Trophoblast cell (in vitro differentiated cells and primary cell): ENCODE results near the gene NFATC1.

Experiments used
- DNase-seq, 2 donors: peaks; one replicate each; pipeline ENCODE4 v3.0.0-alpha.2; 2016
- H2AFZ ChIP-seq: 2 replicates; pipeline ENCODE4 v1.6.1; 2013; ENCODE audit warnings: low read length, moderate library complexity, mild to moderate bottlenecking; ENCODE audit not compliant: insufficient read depth, poor library complexity
- H2AK5ac ChIP-seq: 2 replicates; pipeline ENCODE4 v1.6.1; 2013; ENCODE audit warnings: mild to moderate bottlenecking, low read length
- H2BK120ac ChIP-seq: 2 replicates; pipeline ENCODE4 v1.6.1; 2013; ENCODE audit warnings: low read length, mild to moderate bottlenecking, moderate library complexity; ENCODE audit not compliant: insufficient read depth, poor library complexity
- H2BK12ac ChIP-seq: 2 replicates; pipeline ENCODE4 v1.6.1; 2013; ENCODE audit warnings: mild to moderate bottlenecking, low read length, moderate library complexity
- H2BK5ac ChIP-seq: 2 replicates; pipeline ENCODE4 v1.6.1; 2013; ENCODE audit warnings: low read length, low read depth, moderate library complexity, mild to moderate bottlenecking; ENCODE audit not compliant: poor library complexity
- H3K14ac ChIP-seq: 2 replicates; pipeline ENCODE4 v1.6.1; 2013; ENCODE audit warnings: mild to moderate bottlenecking, low read length
- H3K18ac ChIP-seq: 2 replicates; pipeline ENCODE4 v1.6.1; 2013; ENCODE audit warnings: mild to moderate bottlenecking, low read length
- H3K23ac ChIP-seq: 2 replicates; pipeline ENCODE4 v1.6.1; 2013; ENCODE audit warnings: low read length
- H3K27ac ChIP-seq: 2 replicates; pipeline ENCODE4 v1.5.1; 2013; ENCODE audit warnings: low read depth, mild to moderate bottlenecking, inconsistent platforms, low read length, moderate library complexity
- H3K27me3 ChIP-seq: 2 replicates; pipeline ENCODE4 v1.6.1; 2013; ENCODE audit warnings: inconsistent platforms, mild to moderate bottlenecking, low read length, moderate library complexity; ENCODE audit not compliant: insufficient read depth
- H3K36me3 ChIP-seq, 2 experiments: 1 replicate in 1 of 2; 2 replicates in 1 of 2; pipeline ENCODE4 v1.6.1; 2013; ENCODE audit warnings: low read length in 2 of 2, mild to moderate bottlenecking in 2 of 2, moderate library complexity in 1 of 2; ENCODE audit not compliant: insufficient read depth in 2 of 2, control insufficient read depth in 1 of 2
- H3K4ac ChIP-seq: 2 replicates; pipeline ENCODE4 v1.6.1; 2013; ENCODE audit warnings: low read depth, mild to moderate bottlenecking, low read length, moderate library complexity
- H3K4me1 ChIP-seq, 2 experiments: 1 replicate in 1 of 2; 2 replicates in 1 of 2; pipeline ENCODE4 v1.6.1; 2013; ENCODE audit warnings: low read length in 2 of 2, mild to moderate bottlenecking in 2 of 2, moderate library complexity in 1 of 2; ENCODE audit not compliant: insufficient read depth in 2 of 2, control insufficient read depth in 1 of 2
- H3K4me2 ChIP-seq: 2 replicates; pipeline ENCODE4 v1.6.1; 2013; ENCODE audit warnings: inconsistent platforms, mild to moderate bottlenecking, low read length, moderate library complexity
- H3K4me3 ChIP-seq: 2 replicates; pipeline ENCODE4 v1.5.1; 2013; ENCODE audit warnings: mild to moderate bottlenecking, low read depth, low read length, inconsistent platforms
- H3K79me1 ChIP-seq: one replicate; pipeline ENCODE4 v1.6.1; 2013; ENCODE audit warnings: low read length
- H3K79me2 ChIP-seq: 2 replicates; pipeline ENCODE4 v1.6.1; 2013; ENCODE audit warnings: low read length, mild to moderate bottlenecking; ENCODE audit not compliant: control insufficient read depth, insufficient read depth, poor library complexity
- H3K9ac ChIP-seq: 2 replicates; pipeline ENCODE4 v1.6.1; 2013; ENCODE audit warnings: mild to moderate bottlenecking, low read length
- H3K9me3 ChIP-seq: 2 replicates; pipeline ENCODE4 v1.6.1; 2013; ENCODE audit warnings: low read depth, mild to moderate bottlenecking, control low read depth, inconsistent platforms, low read length; ENCODE audit not compliant: insufficient read depth
- H4K12ac ChIP-seq: 2 replicates; pipeline ENCODE4 v1.6.1; 2013; ENCODE audit warnings: low read depth, mild to moderate bottlenecking, low read length, moderate library complexity
- H4K8ac ChIP-seq: 2 replicates; pipeline ENCODE4 v1.6.1; 2013; ENCODE audit warnings: low read depth, mild to moderate bottlenecking, low read length, moderate library complexity
- H4K91ac ChIP-seq: one replicate; pipeline ENCODE4 v1.6.1; 2013; ENCODE audit warnings: low read depth, mild to moderate bottlenecking, low read length, moderate library complexity
- WGBS: extraction: QIAGEN DNeasy Blood & Tissue Kit; methylation state at CpG from one replicate; pipeline ENCODE4 v1.1.7; 2013; ENCODE audit warnings: missing lambda C conversion rate; ENCODE audit not compliant: insufficient read length, insufficient coverage; ENCODE audit errors: extremely low coverage; 5-methylcytosine and 5-hydroxymethylcytosine counted together

NFATC1 gene

DNA sequence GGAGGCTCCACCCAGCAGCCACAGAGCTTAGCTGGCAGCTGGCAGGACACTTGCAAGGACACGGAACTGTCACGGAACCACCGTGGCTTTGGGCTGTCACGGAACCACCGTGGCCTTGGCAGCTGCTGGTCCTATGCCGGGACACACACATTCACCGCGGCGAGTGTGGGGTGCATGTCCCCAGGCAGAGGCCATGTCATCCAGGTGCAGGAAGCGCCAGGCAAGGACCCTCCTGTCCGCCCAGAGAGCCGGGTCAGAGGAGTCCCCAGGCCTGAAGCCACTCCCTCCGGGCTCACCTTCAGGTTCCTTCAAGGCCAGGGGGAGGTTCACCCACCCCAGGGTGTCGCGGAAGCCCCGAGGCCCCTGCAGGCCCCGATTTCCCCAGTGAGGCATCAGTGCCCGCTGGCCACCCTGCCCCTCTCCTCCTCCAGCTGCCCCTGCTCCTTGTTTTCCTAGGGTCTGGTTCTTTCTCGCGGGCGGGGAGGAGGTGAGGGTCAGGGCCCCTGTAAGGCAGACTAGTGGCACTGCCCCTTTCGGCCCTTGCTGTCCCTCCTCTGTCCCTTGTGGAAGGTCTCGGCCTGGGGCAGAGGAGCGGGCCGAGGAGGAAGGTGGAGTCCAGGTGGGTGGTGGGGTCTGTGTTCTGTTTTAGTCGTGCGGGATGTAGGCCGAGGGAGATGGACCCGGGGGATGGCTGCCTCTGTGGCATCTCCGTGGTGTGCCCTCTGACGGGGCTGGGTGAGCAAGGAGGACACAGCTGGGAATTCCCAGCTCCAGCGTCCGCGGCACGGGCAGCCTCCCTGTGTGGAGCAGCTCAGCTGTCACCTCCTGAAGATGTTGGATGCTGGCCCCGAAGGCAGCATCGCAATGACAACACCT lies 60.6 kb downstream of the NFATC1 start:
- Histone ChIP-seq H2BK5ac (no peak overlapping the region), H2AK5ac (peak overlapping the region; percentile 21), H2BK120ac (peak overlapping the region; percentile 14), H3K4me2 (no peak overlapping the region), H2AFZ (no peak overlapping the region), H4K91ac (no peak overlapping the region), H3K27me3 (no peaks in the 10 kb centered on the region), H3K18ac (no peak overlapping the region), H3K79me1 (peaks cover 22% of the 10 kb centered on the region), H3K79me2 (peaks cover 9% of the 10 kb centered on the region), H3K27ac (no peak overlapping the region), H3K9me3 (no peaks in the 10 kb centered on the region), H3K9ac (no peak overlapping the region), H3K4me1 (peaks cover 26 to 27% of the 10 kb centered on the region in 2 experiments), H4K8ac (no peak overlapping the region), H4K12ac (no peak overlapping the region), H3K23ac (no peak overlapping the region), H2BK12ac (peak overlapping the region; percentile 67), H3K14ac (peak overlapping the region; percentile 47), H3K36me3 (no peaks in the 10 kb centered on the region), H3K4ac (no peak overlapping the region), H3K4me3 (no peak overlapping the region)
- no CpG with 5 or more reads among the region's 37 CpGs for WGBS
- no peak for DNase-seq

DNA sequence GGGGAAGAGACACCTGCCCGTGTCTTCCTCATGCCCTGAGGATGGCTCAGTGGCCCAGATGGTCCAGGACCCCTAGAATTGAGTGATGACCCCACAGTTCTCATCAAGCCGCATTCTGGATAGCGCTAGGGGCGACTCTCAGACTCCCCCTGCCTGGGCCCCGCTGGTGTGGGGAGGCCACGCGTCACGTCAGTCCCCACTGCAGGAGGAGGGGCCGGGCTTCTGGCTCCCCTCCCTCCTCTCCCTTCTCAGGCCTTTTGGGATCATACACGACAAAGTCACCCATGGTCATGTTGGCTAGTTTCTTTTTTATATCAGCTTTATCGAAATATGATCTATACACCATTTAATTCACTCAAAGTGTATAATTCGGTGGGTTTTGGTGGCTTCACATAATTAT lies 61.5 kb downstream of the NFATC1 start:
- no CpG with 5 or more reads among the region's 12 CpGs for WGBS
- H3K4ac ChIP-seq, result no peak overlapping the region
- no peak for DNase-seq
- H2BK12ac ChIP-seq, result no peak overlapping the region
- H3K4me2 ChIP-seq, result no peak overlapping the region
- no peak overlapping the region for H3K9ac ChIP-seq
- no peak overlapping the region for H3K23ac ChIP-seq
- no peak overlapping the region for H2AK5ac ChIP-seq
- peak overlapping the region; percentile 3 for H2BK120ac ChIP-seq
- H4K12ac ChIP-seq, result no peak overlapping the region
- peak overlapping the region; percentile 32 for H4K91ac ChIP-seq
- H4K8ac ChIP-seq, result no peak overlapping the region
- no peak overlapping the region for H2AFZ ChIP-seq
- no peak overlapping the region for H2BK5ac ChIP-seq
- no peak overlapping the region for H3K14ac ChIP-seq
- H3K27me3 ChIP-seq, result no peaks in the 10 kb centered on the region
- no peaks in the 10 kb centered on the region for H3K36me3 ChIP-seq
- no peaks in the 10 kb centered on the region for H3K9me3 ChIP-seq
- H3K18ac ChIP-seq, result no peak overlapping the region
- H3K79me1 ChIP-seq, result peaks cover 22% of the 10 kb centered on the region
- H3K4me1 ChIP-seq, result peaks cover 26 to 27% of the 10 kb centered on the region in 2 experiments
- H3K79me2 ChIP-seq, result peaks cover 9% of the 10 kb centered on the region
- no peak overlapping the region for H3K27ac ChIP-seq
- no peak overlapping the region for H3K4me3 ChIP-seq

DNA sequence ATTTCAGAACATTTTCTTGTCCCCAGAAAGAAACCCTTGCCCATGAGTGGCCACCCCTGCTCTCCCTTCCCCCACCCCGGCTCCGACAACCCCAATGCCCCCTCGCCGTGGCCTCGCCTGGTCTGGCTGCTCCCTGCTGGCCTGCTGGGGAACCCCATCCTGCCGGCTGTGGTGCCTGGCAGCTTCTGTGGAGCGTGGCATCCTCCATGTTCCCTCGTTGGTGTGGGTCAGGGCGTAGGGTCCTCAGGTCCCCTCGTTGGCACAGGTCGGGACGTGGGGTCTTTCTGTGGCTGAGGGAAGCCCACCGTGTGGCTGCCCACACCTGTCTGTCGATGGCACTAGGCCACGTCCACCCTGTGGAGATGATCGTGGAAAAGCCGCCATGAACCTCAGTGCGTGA lies 61.9 kb downstream of the NFATC1 start:
- Histone ChIP-seq H4K8ac (peak overlapping the region; percentile 71), H3K4me1 (peaks cover 26 to 27% of the 10 kb centered on the region in 2 experiments), H3K36me3 (no peaks in the 10 kb centered on the region), H3K79me1 (peaks cover 22% of the 10 kb centered on the region), H4K12ac (no peak overlapping the region), H3K79me2 (peaks cover 9% of the 10 kb centered on the region), H3K4ac (peak overlapping the region; percentile 24), H3K14ac (peak overlapping the region; percentile 67), H3K9ac (no peak overlapping the region), H2BK5ac (no peak overlapping the region), H2BK120ac (peak overlapping the region; percentile 82), H3K23ac (no peak overlapping the region), H3K27ac (no peak overlapping the region), H4K91ac (peak overlapping the region; percentile 53), H3K27me3 (no peaks in the 10 kb centered on the region), H2BK12ac (peak overlapping the region; percentile 93), H2AFZ (peak overlapping the region; percentile 24), H3K4me2 (no peak overlapping the region), H3K9me3 (no peaks in the 10 kb centered on the region), H2AK5ac (peak overlapping the region; percentile 42), H3K4me3 (no peak overlapping the region), H3K18ac (peak overlapping the region; percentile 74)
- DNase-seq, result no peak
- no CpG with 5 or more reads among the region's 18 CpGs for WGBS

DNA sequence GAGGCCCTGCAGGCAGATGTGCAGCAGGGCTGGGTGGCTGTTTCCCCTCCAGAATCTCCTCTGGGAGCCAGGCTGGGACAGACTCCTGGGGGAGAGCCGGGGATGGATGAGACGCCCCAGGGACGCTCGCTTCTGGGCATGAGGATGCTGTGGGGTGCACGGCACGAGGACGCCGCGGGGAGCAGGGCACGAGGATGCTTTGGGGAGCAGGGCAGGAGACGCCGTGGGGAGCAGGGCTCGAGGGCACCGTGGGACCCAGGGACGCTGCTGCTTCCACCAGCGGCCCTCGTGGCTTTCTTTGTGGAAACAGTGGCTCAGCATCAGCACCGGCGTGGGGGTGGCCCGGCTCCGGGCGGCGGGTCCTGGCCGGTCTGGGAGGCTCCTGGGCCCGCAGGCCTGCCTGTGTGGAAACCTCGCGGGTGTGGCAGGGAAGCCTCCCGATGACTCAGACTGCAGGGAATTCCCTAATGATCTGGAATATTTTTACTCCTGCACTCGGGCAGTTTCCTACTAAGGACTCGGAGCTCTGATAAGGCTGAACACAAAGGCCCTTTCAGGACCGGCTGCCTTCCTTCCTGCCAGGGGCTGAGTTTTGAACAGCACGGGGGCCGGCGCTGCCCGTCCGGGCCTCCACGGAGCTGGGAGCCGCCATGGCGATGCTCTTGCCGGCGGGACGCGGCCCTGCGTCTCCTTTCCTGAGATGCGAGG lies 62.6 kb downstream of the NFATC1 start:
- H3K4me2 ChIP-seq, result no peak overlapping the region
- peaks cover 22% of the 10 kb centered on the region for H3K79me1 ChIP-seq
- no peaks in the 10 kb centered on the region for H3K27me3 ChIP-seq
- peak overlapping the region; percentile 24 for H3K4ac ChIP-seq
- H3K14ac ChIP-seq, result peak overlapping the region; percentile 67
- no peak overlapping the region for H3K4me3 ChIP-seq
- no peak overlapping the region for H3K9ac ChIP-seq
- peak overlapping the region; percentile 89 for H4K91ac ChIP-seq
- peak overlapping the region; percentile 74 for H3K18ac ChIP-seq
- peaks cover 9% of the 10 kb centered on the region for H3K79me2 ChIP-seq
- no CpG with 5 or more reads among the region's 45 CpGs for WGBS
- no peaks in the 10 kb centered on the region for H3K36me3 ChIP-seq
- peak overlapping the region; percentile 78 for H4K8ac ChIP-seq
- peak; percentile 75 to 94 for DNase-seq
- no peak overlapping the region for H3K23ac ChIP-seq
- peak overlapping the region; percentile 60 for H2BK5ac ChIP-seq
- H3K27ac ChIP-seq, result peak overlapping the region; percentile 87
- H3K4me1 ChIP-seq, result peaks cover 26 to 27% of the 10 kb centered on the region in 2 experiments
- peak overlapping the region; percentile 93 for H2BK12ac ChIP-seq
- peak overlapping the region; percentile 42 for H2AK5ac ChIP-seq
- H4K12ac ChIP-seq, result peak overlapping the region; percentile 63
- peak overlapping the region; percentile 51 for H2AFZ ChIP-seq
- peak overlapping the region; percentile 83 for H2BK120ac ChIP-seq
- no peaks in the 10 kb centered on the region for H3K9me3 ChIP-seq
